Smooth muscle cell of the pulmonary artery (primary cell): ENCODE data around the gene CCNG2. TPM values are rescaled to one million over a fixed set of nuclear protein-coding genes. Genes with fewer than 3 reads are reported as not detected.

Source experiments
- total RNA-seq: library from RNA; depleted of rRNA; stranded (reverse); fragments of >200 nt; gene quantifications from 2 replicates; pipeline ENCODE4 v1.2.3, GENCODE V29; 2014

CCNG2 gene
- 33.4 and 38.6 TPM in 2 replicates for total RNA-seq

GRCh38 chr4:77156912-77157858, at the start of gene CCNG2:
TSS of gene CCNG2 (plus strand) at chr4:77157207. CDS start at chr4:77158533, 1,326 bp downstream.

Other genes with a start within 250 kb of the CCNG2 start
- gene SEPTIN11, start 207.5 kb upstream of the CCNG2 start, total RNA-seq = 122 and 211 TPM in 2 replicates
- 228 and 232 TPM in 2 replicates for gene CCNI, start 81.2 kb upstream of the CCNG2 start, total RNA-seq